HUES64 (cell line): ENCODE results near the gene ATPAF1.

Experiments used
- H3K27ac ChIP-seq: 2 replicates; pipeline ENCODE4 v1.7.0; 2013; ENCODE audit warnings: low read depth, low read length, inconsistent platforms
- H3K27me3 ChIP-seq: 2 replicates; pipeline ENCODE4 v1.6.1; 2013; ENCODE audit warnings: mild to moderate bottlenecking, low read length; ENCODE audit not compliant: insufficient read depth
- H3K36me3 ChIP-seq: 2 replicates; pipeline ENCODE4 v1.6.1; 2013; ENCODE audit warnings: mild to moderate bottlenecking, low read length; ENCODE audit not compliant: insufficient read depth
- H3K4me1 ChIP-seq: 2 replicates; pipeline ENCODE4 v1.6.1; 2013; ENCODE audit warnings: mild to moderate bottlenecking, low read length, moderate library complexity; ENCODE audit not compliant: insufficient read depth
- H3K4me3 ChIP-seq: 2 replicates; pipeline ENCODE4 v1.5.1; 2013; ENCODE audit warnings: mild to moderate bottlenecking, low read length, moderate library complexity
- H3K9ac ChIP-seq: 2 replicates; pipeline ENCODE4 v1.6.1; 2013; ENCODE audit warnings: mild to moderate bottlenecking, low read depth, low read length
- H3K9me3 ChIP-seq: 2 replicates; pipeline ENCODE4 v1.6.1; 2013; ENCODE audit warnings: low read depth, low read length; ENCODE audit not compliant: insufficient read depth
- WGBS: fragments of 150-250, 120-280 bp; methylation state at CpG from one replicate; pipeline ENCODE4 v1.1.7; 2013; ENCODE audit warnings: missing lambda C conversion rate; 5-methylcytosine and 5-hydroxymethylcytosine counted together

Gene ATPAF1

DNA sequence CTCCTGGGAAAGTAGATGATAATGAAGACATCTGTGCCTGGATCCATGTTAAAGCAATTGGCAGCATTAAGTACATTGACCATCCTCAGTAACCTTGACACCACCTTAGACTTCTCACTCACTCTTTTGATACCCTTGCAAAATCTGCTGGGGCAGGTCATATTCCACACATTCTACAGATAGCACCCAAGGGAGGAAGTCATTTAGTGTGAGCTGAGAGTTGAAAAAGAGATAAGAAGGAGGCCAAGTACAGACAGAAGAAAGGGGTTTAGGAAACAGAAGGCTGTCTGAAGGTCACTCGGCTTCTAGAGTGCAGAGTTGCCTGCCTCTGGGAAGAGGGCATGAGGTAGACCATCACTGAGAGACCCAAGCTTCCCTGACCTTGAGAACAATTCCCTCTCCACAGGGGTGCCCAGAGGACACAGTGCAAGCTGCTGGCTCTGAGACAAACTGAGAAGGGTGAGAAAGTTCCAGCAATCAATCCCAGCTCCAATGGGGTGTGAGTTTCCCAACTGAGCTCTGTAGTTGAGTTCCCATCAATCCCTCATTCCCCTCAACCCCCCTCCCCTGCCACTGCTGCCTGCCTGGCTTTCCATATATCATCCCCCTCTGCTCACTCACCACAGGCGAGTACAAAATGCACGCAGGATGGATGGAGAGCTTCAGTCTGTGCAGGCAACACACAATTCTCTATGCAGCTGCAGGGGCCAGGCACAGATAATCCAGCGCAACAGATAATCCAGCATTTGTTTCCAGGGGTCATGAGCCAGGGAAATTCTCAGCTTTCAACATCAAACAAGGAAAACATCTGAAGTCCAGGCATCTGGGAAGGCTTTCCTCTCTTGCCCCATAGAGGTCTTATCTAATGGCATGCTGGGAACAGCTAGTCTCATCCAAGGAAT is 44.2 kb downstream of the ATPAF1 start:
- no peak overlapping the region for H3K27ac ChIP-seq
- H3K27me3 ChIP-seq, result peaks cover 3% of the 10 kb centered on the region; the same call in 1 of the 2 replicates
- no peaks in the 10 kb centered on the region for H3K36me3 ChIP-seq
- H3K4me1 ChIP-seq, result peaks cover 4% of the 10 kb centered on the region; the same call in 1 of the 2 replicates
- no peaks in the 10 kb centered on the region for H3K9me3 ChIP-seq
- no peak overlapping the region for H3K9ac ChIP-seq
- H3K4me3 ChIP-seq, result no peak overlapping the region
- WGBS, result 78% methylated on average over 4 of the region's 4 CpGs

DNA sequence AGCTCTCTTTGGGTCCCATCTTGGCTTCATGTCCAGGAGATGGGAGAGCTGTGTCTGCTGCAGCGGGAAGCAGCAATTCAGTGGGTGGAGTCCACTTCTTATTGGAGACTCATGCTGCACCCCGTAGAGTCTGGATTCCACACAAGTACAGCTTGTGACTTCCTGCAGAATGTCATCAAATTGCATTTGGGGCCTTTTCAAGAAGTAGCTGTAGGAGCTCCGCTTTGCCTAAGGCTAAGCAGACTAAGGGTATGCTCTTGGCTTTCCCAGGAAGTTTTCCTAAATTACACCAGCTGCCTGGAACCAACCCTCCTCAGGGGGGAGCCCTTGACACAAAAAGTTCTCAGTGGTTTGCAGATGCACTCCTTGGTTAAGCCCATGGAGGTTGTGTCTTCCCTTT is 45.8 kb downstream of the ATPAF1 start:
- WGBS, result 81% methylated on average over 3 of the region's 3 CpGs

DNA sequence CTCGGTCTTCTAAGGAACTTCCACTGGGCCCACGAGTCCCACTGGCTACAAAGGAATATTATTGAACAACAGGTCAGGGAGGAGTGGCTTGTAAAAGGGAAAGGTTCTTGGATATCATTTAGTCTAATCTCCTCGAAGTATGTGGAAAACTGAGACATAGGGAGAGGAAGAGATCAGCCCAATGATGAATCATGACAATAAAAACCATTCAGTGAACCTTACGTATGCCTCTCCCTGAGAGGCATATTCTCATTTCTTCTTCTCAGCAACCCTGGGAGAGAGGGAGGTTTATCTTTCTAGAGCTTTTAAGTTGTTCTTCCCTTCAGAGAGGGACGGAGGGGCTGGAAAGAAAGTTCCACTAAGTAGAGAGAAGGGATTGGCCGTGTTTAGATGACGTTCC is 46.2 kb downstream of the ATPAF1 start:
- Histone ChIP-seq H3K4me1 (peaks cover 7% of the 10 kb centered on the region; the same call in 1 of the 2 replicates), H3K9me3 (no peaks in the 10 kb centered on the region)
- 86% methylated on average over 7 of the region's 7 CpGs for WGBS

More for the DNA sequence above, 45.8 kb downstream of the ATPAF1 start:
- H3K9me3 ChIP-seq, result no peaks in the 10 kb centered on the region
- H3K36me3 ChIP-seq, result no peaks in the 10 kb centered on the region
- H3K9ac ChIP-seq, result no peak overlapping the region
- H3K4me1 ChIP-seq, result peaks cover 4% of the 10 kb centered on the region; the same call in 1 of the 2 replicates
- peaks cover 18% of the 10 kb centered on the region for H3K27me3 ChIP-seq
- H3K27ac ChIP-seq, result no peak overlapping the region
- no peak overlapping the region for H3K4me3 ChIP-seq

DNA sequence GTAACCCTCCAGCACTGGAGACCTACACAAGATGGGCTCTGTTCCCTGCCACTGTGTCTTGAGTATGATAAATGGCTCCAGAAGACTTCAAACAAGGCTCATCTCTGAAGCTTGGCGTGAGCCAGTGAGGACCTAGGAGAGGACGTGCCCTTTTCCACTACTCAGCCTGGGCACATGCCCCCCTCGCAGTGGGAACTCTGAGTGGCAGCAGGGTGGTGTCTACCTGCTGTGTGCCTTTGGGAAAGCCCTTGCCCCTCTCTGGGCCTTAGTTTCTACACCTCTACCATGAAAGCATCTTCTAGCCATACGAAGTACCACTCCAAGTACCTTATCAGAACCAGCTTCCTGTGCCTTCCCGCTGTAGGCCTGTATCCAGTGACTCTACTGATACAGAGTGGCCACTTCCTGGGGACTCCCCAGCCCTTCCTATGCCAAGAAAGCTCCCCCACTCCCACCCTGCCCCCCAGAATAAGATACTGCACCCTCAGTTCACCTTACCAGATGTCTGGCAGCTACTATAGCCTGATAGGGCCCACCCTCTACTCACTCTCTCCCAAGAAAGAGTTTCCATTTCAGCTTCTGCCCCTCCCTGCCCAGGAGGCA is 48.4 kb downstream of the ATPAF1 start:
- H3K4me1 ChIP-seq, result peaks cover 8% of the 10 kb centered on the region; the same call in 1 of the 2 replicates
- 87% methylated on average over 5 of the region's 5 CpGs for WGBS
- no peak overlapping the region for H3K27ac ChIP-seq
- no peak overlapping the region for H3K9ac ChIP-seq
- H3K9me3 ChIP-seq, result no peaks in the 10 kb centered on the region
- no peaks in the 10 kb centered on the region for H3K36me3 ChIP-seq
- H3K4me3 ChIP-seq, result no peak overlapping the region
- peaks cover 24% of the 10 kb centered on the region for H3K27me3 ChIP-seq

More for the DNA sequence above, 46.2 kb downstream of the ATPAF1 start:
- Histone ChIP-seq H3K9ac (no peak overlapping the region), H3K27ac (no peak overlapping the region), H3K4me3 (no peak overlapping the region), H3K27me3 (peaks cover 22% of the 10 kb centered on the region), H3K36me3 (no peaks in the 10 kb centered on the region)

DNA sequence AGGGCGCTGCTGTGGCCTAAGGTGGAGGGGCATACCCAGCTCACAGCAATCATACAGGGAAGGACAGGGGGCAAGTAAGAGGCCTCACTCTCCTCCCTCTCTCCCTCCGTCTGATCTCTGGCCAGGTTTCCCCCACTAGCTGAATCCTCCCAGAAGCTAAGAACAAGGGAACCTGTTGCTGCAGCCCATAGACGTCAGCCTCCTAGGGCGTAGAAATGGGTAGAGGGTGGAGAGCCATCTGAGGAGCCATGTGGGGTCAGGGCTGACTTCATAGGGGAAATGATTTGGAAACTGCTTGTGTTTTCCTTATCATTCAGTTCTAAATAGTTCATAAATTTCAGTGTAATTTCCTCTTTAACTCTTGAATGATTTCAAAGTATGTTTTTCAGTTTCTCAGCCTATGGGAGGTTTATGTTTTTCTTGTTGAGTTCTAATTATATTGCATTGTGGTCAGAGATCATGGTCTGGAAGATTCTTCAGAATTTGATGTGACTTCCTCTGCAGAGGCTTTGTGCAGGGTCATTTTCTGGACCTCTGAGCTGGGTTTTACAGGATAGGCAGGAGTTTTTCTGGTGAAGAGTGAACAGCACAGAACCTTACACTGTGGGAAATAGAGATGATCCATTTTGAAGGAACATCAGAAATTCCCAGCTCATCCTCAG is 49.3 kb downstream of the ATPAF1 start:
- Histone ChIP-seq H3K36me3 (no peaks in the 10 kb centered on the region), H3K27ac (no peak overlapping the region), H3K4me3 (no peak overlapping the region), H3K27me3 (peaks cover 24% of the 10 kb centered on the region), H3K9me3 (no peaks in the 10 kb centered on the region), H3K4me1 (peaks cover 13% of the 10 kb centered on the region; the same call in 1 of the 2 replicates), H3K9ac (no peak overlapping the region)
- WGBS, result 82% methylated on average over 4 of the region's 4 CpGs

DNA sequence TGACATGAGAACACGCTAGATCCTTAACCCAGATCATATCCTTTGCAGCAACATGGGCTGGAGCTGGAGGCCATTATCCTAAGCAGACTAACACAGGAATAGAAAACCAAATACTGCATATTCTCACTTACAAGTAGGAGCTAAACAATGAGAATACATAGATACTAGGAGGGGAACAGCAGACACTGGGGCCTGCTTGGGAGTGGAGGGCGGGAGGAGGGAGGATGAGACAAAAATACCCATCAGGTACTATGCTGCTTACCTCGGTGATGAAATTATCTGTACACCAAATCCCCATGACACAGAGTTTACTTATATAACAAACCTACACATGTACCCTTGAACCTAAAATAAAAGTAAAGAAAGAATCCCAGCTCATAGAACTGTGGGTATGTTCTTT is 50.3 kb downstream of the ATPAF1 start:
- Histone ChIP-seq H3K27ac (no peak overlapping the region), H3K9me3 (no peaks in the 10 kb centered on the region), H3K4me1 (peaks cover 20% of the 10 kb centered on the region), H3K4me3 (no peak overlapping the region), H3K27me3 (peaks cover 24% of the 10 kb centered on the region), H3K9ac (no peak overlapping the region), H3K36me3 (no peaks in the 10 kb centered on the region)
- WGBS, result 98% methylated on average over 2 of the region's 3 CpGs

DNA sequence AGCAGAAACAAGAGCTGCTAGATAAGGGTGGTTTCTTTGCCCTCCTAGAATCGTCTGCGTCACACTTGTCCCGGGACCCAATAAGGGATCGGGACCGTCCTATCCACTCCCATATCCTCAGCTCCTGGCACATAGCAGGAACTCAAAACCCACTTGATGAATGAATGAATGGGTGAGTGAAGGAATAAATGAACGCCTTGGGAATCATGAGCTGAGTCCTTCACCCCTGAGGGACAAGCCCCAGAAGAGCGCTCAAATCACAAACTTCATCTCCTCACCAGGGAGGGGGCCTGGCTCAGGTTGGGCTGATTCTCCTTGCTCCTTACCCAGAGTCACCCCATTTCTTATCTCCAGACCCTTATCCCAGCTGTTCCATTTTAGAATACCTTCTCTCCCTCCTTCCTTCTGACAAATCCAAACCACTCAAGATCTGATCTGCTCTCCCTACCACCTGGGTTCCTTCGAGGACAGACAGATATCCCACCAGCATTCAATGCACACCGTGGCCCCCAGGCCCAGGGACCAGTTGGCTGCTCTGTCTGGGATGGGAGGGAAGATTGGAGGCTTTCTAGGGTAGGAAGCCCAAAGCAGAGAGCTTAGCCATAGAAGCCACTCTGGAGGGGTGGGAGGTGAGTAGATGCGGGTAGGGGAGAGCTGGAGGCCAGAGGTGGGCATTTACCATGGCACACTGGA is 50.9 kb downstream of the ATPAF1 start:
- Histone ChIP-seq H3K27ac (no peak overlapping the region), H3K4me1 (peaks cover 20% of the 10 kb centered on the region), H3K9me3 (no peaks in the 10 kb centered on the region), H3K4me3 (peak overlapping the region; percentile 66), H3K27me3 (peaks cover 24% of the 10 kb centered on the region), H3K36me3 (no peaks in the 10 kb centered on the region), H3K9ac (peak overlapping the region; percentile 42; the same call in 1 of the 2 replicates)
- WGBS, result 60% methylated on average over 7 of the region's 10 CpGs

DNA sequence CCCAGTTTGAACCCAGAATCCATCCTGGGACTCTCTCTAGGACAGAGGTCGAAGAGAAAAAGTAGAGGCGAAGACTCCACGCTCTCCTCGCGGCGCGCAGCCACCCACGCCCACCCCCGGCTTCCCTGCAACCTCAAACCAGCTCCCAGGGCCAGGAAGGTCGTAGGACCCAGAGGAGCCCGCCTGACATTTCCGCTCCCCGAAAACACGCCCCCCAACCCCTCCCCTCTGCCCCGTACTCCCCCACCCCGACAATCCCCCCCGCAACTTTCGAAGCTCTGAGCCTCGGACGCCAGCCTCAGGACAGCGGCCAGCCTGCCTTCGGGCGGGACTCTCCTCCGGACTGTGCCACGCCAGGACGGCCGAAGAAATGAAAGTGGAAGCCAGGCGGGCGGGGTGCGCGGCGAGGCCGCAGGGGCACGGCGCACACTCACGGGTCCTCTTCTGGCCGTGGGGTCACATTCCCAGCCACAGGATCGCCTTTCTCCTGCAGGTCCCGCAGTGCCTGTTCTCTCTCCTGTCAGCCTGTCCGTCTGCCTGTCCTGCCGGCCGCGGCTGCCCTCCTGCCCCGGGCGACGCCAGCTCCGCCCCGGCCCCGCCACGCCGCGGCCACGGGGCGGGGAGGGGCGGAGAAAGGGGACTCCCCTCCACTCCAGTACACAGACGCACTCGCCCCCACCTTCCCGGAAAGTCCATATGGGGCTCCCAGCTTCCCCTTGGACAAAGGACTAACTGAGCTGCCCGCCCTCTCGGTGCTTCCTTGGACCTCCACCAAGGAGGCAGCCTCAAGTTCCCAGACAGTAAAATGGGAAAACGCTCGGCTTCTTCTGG is 51.7 kb downstream of the ATPAF1 start, which contains the start of gene MOB3C:
Gene MOB3C (minus strand): TSS at position 535 of the 831 bp plus-strand sequence. CDS start 3,490 bp downstream, outside the sequence.
- 3% methylated on average over 61 of the region's 62 CpGs for WGBS
- Histone ChIP-seq H3K27me3 (peaks cover 24% of the 10 kb centered on the region), H3K9me3 (no peaks in the 10 kb centered on the region), H3K4me3 (peak within 1 kb of the TSS; percentile 66), H3K9ac (peak within 1 kb of the TSS; percentile 42; the same call in 1 of the 2 replicates), H3K27ac (no peak within 1 kb of the TSS), H3K36me3 (no peaks in the 10 kb centered on the region), H3K4me1 (peaks cover 21% of the 10 kb centered on the region)

DNA sequence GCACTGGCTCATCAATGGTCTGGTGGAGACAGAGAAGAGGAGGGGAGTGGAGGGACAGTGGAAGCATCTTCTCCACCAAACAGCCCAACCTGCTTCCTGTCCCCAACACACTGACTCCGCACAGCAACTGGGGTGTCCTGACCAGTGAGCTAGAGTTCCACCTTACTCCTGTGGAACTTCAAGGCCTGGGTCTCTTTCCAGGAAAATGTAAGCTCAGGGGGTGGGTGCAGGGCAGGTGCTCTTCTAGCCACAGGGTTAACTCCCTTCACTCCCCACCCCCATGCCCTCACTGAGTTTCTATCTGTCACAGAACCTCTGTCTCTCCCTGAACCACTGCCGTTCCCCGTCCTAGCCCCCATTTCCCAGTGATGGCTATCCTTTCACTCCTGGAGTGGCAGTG is 52.4 kb downstream of the ATPAF1 start:
- WGBS, result 91% methylated on average over 3 of the region's 3 CpGs

DNA sequence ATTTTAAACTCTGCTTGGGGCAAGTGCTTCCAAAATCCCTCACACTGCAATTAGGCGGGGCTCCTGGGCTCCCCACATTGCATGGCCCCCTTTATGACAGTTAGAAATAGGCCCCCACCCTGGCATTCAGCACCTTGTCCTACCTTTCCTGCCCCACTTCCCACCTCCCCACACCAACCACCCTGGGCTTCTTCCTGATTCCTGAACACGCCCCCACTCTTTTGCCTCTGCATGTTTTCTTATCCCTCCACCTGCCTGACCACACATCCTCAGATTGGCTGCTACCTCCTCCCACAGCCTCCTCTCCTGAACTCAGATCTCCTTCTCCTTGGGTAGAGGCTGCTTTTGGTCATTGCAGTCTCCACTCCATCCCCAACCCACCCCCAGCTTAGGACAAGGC is 53.1 kb downstream of the ATPAF1 start:
- H3K4me1 ChIP-seq, result peaks cover 24% of the 10 kb centered on the region
- H3K9ac ChIP-seq, result no peak overlapping the region
- H3K27ac ChIP-seq, result no peak overlapping the region
- H3K27me3 ChIP-seq, result peaks cover 24% of the 10 kb centered on the region
- H3K9me3 ChIP-seq, result no peaks in the 10 kb centered on the region
- 86% methylated on average over 2 of the region's 2 CpGs for WGBS
- no peaks in the 10 kb centered on the region for H3K36me3 ChIP-seq
- H3K4me3 ChIP-seq, result no peak overlapping the region

More for the DNA sequence above, 52.4 kb downstream of the ATPAF1 start:
- no peaks in the 10 kb centered on the region for H3K9me3 ChIP-seq
- peaks cover 24% of the 10 kb centered on the region for H3K4me1 ChIP-seq
- peaks cover 24% of the 10 kb centered on the region for H3K27me3 ChIP-seq
- no peak overlapping the region for H3K27ac ChIP-seq
- peak overlapping the region; percentile 66 for H3K4me3 ChIP-seq
- H3K9ac ChIP-seq, result no peak overlapping the region
- no peaks in the 10 kb centered on the region for H3K36me3 ChIP-seq
